Ishikawa (cell line): ENCODE results near the gene GASK1B.

Experiments
- CEBPB ChIP-seq: IDR thresholded peaks from 2 replicates; pipeline ENCODE4 v1.6.1; 2012
- CREB1 ChIP-seq: IDR thresholded peaks from 2 replicates; pipeline ENCODE4 v1.6.1; 2012; ENCODE audit warnings: low read depth
- EGR1 ChIP-seq: IDR thresholded peaks from 2 replicates; pipeline ENCODE4 v1.6.1; 2012
- EP300 ChIP-seq: IDR thresholded peaks from 2 replicates; pipeline ENCODE4 v1.6.1; 2012; ENCODE audit warnings: borderline replicate concordance
- FOXM1 ChIP-seq: IDR thresholded peaks from 2 replicates; pipeline ENCODE4 v1.6.1; 2012; ENCODE audit warnings: low read depth, borderline replicate concordance
- NFIC ChIP-seq: IDR thresholded peaks from 2 replicates; pipeline ENCODE4 v1.6.1; 2012
- RAD21 ChIP-seq: IDR thresholded peaks from 2 replicates; pipeline ENCODE4 v1.6.1; 2012; ENCODE audit warnings: low read depth
- TEAD4 ChIP-seq: IDR thresholded peaks from 2 replicates; pipeline ENCODE4 v1.6.1; 2012
- YY1 ChIP-seq: IDR thresholded peaks from 2 replicates; pipeline ENCODE4 v1.6.1; 2012; ENCODE audit warnings: low read depth
- ZBTB7A ChIP-seq: IDR thresholded peaks from 2 replicates; pipeline ENCODE4 v1.6.1; 2012; ENCODE audit warnings: low read depth
- TF ChIP-seq, protein P1 (sequence below): IDR thresholded peaks from 2 replicates; pipeline ENCODE4 v1.6.1; 2012
- TF ChIP-seq, protein P2 (sequence below): IDR thresholded peaks from 2 replicates; pipeline ENCODE4 v1.6.1; 2012; ENCODE audit warnings: low read depth, mild to moderate bottlenecking
- TF ChIP-seq, protein P3 (sequence below): IDR thresholded peaks from 2 replicates; pipeline ENCODE4 v1.6.1; 2012

DNA sequence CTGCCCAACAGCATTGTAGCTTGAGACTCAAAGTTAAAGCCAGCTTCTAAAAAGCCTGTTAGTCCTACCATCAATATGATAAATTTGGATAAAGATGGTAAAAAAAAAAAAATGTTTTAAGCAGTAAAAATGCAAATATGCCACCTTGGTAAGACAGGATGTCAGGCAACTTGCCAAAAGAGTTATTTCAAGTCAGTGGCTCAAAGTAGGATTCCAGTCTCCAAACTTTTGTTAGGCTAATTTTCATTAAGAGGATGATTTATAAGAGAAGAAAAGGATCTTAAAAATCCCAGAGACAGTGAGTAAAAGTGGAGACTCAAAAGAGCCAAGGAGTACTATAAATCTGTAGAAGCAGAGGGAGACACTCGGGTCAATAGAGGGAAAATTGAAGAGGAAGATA lies 47.5 kb downstream of the GASK1B start:
- TF ChIP-seq NFIC (no peak), RAD21 (no peak), CEBPB (no peak), FOXM1 (no peak), EP300 (no peak), ZBTB7A (no peak), EGR1 (no peak), CREB1 (no peak), TEAD4 (no peak), YY1 (no peak)
- TF ChIP-seq, protein P1, sequence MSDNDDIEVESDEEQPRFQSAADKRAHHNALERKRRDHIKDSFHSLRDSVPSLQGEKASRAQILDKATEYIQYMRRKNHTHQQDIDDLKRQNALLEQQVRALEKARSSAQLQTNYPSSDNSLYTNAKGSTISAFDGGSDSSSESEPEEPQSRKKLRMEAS, result no peak
- TF ChIP-seq, protein P2, sequence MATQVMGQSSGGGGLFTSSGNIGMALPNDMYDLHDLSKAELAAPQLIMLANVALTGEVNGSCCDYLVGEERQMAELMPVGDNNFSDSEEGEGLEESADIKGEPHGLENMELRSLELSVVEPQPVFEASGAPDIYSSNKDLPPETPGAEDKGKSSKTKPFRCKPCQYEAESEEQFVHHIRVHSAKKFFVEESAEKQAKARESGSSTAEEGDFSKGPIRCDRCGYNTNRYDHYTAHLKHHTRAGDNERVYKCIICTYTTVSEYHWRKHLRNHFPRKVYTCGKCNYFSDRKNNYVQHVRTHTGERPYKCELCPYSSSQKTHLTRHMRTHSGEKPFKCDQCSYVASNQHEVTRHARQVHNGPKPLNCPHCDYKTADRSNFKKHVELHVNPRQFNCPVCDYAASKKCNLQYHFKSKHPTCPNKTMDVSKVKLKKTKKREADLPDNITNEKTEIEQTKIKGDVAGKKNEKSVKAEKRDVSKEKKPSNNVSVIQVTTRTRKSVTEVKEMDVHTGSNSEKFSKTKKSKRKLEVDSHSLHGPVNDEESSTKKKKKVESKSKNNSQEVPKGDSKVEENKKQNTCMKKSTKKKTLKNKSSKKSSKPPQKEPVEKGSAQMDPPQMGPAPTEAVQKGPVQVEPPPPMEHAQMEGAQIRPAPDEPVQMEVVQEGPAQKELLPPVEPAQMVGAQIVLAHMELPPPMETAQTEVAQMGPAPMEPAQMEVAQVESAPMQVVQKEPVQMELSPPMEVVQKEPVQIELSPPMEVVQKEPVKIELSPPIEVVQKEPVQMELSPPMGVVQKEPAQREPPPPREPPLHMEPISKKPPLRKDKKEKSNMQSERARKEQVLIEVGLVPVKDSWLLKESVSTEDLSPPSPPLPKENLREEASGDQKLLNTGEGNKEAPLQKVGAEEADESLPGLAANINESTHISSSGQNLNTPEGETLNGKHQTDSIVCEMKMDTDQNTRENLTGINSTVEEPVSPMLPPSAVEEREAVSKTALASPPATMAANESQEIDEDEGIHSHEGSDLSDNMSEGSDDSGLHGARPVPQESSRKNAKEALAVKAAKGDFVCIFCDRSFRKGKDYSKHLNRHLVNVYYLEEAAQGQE, result no peak
- TF ChIP-seq, protein P3, sequence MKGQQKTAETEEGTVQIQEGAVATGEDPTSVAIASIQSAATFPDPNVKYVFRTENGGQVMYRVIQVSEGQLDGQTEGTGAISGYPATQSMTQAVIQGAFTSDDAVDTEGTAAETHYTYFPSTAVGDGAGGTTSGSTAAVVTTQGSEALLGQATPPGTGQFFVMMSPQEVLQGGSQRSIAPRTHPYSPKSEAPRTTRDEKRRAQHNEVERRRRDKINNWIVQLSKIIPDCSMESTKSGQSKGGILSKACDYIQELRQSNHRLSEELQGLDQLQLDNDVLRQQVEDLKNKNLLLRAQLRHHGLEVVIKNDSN, result no peak
